ENCODE measurements around the gene CDPF1. TPM values are rescaled to one million over a fixed set of nuclear protein-coding genes. Genes with fewer than 3 reads are reported as not detected.

The CDPF1 gene
- 11.5 TPM for polyA plus RNA-seq (2012; ENCODE audit: low read depth, missing spikeins)

- peak; percentile 95 for DNase-seq (ENCODE audit: insufficient read length, low spot score)
- FAIRE-seq: peak; percentile 100
- TF ChIP-seq POU2F2 (IDR thresholded peaks at IDR 0.05; ENCODE audit: low read depth, low read length) (no peak), SPI1 (IDR thresholded peaks at IDR 0.05; ENCODE audit: low read depth, low read length) (no peak), TAF1 (IDR thresholded peaks at IDR 0.05; ENCODE audit: low read depth, low read length) (peak; percentile 79), POLR2A (IDR thresholded peaks at IDR 0.05; ENCODE audit: low read depth, low read length) (peak; percentile 81), PAX5 (IDR thresholded peaks at IDR 0.05; ENCODE audit: insufficient read depth, low read length, severe bottlenecking) (no peak), POLR2AphosphoS5 (IDR thresholded peaks at IDR 0.05; ENCODE audit: low read depth, low read length) (peak; percentile 85)
These were observed at the start of gene CDPF1 for GRCh38 chr22:46250035-46250782. Gene CDPF1, minus strand, starts transcription at chr22:46250293. Its CDS starts 2,009 bp downstream, at chr22:46248284.

DNA sequence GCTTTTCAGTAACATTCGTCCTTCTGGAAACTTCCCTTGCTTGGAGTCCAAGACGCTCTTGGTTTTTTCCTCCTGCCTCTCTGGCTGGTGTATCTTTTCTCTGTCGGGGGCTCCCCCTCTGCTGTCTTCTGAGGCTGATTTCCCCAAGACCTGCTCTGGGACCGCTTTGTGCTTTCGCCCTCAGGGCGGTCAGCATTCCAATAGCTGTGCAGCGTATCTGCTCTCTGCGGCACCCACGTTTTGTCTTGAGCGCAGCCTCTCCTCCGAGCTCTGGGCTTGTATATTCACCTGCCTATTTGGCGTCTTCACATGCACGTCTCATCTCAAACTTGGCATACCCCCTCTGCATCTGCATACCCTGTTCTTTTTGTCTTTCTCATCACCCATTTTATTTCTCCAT, 49.0 kb upstream of the CDPF1 start:
- DNase-seq (ENCODE audit: insufficient read length, low spot score) (no peak), FAIRE-seq (no peak)
- TF ChIP-seq PAX5 (IDR thresholded peaks at IDR 0.05; ENCODE audit: insufficient read depth, low read length, severe bottlenecking) (no peak), SPI1 (IDR thresholded peaks at IDR 0.05; ENCODE audit: low read depth, low read length) (no peak), TAF1 (IDR thresholded peaks at IDR 0.05; ENCODE audit: low read depth, low read length) (no peak), POU2F2 (IDR thresholded peaks at IDR 0.05; ENCODE audit: low read depth, low read length) (no peak), POLR2A (IDR thresholded peaks at IDR 0.05; ENCODE audit: low read depth, low read length) (no peak), POLR2AphosphoS5 (IDR thresholded peaks at IDR 0.05; ENCODE audit: low read depth, low read length) (no peak)

- FAIRE-seq (no peak), DNase-seq (ENCODE audit: insufficient read length, low spot score) (no peak)
- TF ChIP-seq SPI1 (IDR thresholded peaks at IDR 0.05; ENCODE audit: low read depth, low read length) (no peak), PAX5 (IDR thresholded peaks at IDR 0.05; ENCODE audit: insufficient read depth, low read length, severe bottlenecking) (no peak), POLR2A (IDR thresholded peaks at IDR 0.05; ENCODE audit: low read depth, low read length) (no peak), POU2F2 (IDR thresholded peaks at IDR 0.05; ENCODE audit: low read depth, low read length) (no peak), TAF1 (IDR thresholded peaks at IDR 0.05; ENCODE audit: low read depth, low read length) (no peak), POLR2AphosphoS5 (IDR thresholded peaks at IDR 0.05; ENCODE audit: low read depth, low read length) (no peak)
These were observed 47.2 kb upstream of the CDPF1 start for GRCh38 chr22:46297151-46297812.

DNA sequence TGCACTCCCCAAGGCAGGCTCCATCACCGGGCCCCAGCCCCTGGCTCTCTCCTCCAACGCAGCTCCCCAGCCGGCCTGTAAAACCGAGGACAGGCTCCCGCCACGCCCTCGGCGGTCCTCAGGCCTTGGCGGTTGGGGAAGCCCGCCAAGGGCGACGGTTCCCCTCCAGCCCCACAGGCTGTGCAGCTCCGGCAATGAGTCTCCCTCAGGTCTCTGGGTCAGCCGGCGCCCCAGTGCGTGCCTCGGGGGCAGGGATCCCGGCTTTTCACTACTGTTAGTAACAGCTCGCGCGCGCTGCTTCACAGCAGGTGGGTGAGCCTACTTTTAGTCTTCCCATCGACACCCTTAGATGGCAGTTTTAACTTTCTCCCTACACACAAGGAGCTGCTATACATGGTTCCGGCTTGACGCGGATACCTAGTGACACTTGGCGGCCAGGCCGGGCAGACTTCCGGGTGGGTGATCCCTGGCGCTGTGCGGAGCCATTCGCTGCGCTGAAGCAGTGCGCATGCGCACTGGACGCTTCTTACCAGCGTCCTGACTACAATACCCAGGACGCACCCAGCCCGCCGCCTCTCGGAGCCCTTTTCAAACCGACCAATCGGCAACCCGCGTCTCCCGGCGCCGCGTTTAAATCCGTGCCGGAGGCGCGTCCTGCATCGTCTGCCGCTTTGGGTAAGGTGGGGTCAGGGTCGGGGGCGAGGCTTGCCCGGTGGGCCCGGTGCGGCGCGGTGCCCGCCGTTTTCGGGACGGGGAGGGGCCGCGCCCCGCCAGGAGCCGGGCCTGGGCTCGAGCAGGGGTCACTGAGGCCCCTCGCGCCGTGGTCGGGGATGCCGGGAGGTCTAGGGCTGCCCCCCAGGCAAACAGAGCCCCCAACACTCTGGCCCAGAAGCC, 46.4 kb upstream of the CDPF1 start, which contains the start of gene GTSE1:
Gene GTSE1, plus strand, starts transcription at position 614 of the 894 bp plus-strand sequence. CDS start 531 bp downstream, outside the sequence.
- DNase-seq (ENCODE audit: insufficient read length, low spot score) (peak; percentile 98), FAIRE-seq (peak; percentile 99)

DNA sequence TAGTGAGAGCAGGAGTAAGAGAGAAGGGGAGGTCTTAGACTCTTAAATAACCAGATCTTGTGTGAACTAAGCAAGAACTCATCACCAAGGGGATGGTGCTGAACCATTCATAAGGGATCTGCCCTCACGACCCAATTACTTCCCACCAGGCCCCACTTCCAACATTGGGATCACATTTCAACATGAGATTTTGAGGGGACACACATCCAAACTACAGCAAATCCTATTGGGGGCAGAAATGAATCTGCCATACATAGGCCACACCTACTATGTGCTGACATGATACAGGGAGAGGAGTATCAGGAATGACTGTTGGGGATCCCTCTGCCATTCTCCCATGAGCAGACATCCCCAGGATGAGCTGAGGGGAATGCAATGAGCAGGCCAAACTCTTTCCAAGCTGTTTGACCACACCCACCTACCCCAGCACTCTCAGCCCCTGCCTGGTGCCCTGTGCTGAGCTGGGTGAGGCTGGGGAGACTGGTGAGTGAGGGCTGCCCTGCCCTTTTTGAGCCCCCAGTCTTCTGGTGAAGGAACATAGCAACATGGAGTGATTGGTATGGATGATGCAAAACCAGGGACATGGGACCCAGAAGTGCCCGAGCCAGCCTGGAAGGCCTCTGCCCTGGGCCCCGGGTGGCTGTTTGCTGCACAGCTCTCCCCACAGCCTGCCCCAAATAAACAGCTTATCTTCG, 45.3 kb upstream of the CDPF1 start:
- TF ChIP-seq POLR2AphosphoS5 (IDR thresholded peaks at IDR 0.05; ENCODE audit: low read depth, low read length) (0 out of 2 replicates have a peak, but pooled peaks have one; percentile 30), POLR2A (IDR thresholded peaks at IDR 0.05; ENCODE audit: low read depth, low read length) (no peak)
- FAIRE-seq (peak; percentile 67), DNase-seq (ENCODE audit: insufficient read length, low spot score) (no peak)

More for the DNA sequence above, 46.4 kb upstream of the CDPF1 start, which contains the start of gene GTSE1:
- no peak for TF ChIP-seq SPI1 (IDR thresholded peaks at IDR 0.05; ENCODE audit: low read depth, low read length)
- peak; percentile 92 for TF ChIP-seq POLR2AphosphoS5 (IDR thresholded peaks at IDR 0.05; ENCODE audit: low read depth, low read length)
- TF ChIP-seq POLR2A (IDR thresholded peaks at IDR 0.05; ENCODE audit: low read depth, low read length): peak; percentile 86
- TF ChIP-seq PAX5 (IDR thresholded peaks at IDR 0.05; ENCODE audit: insufficient read depth, low read length, severe bottlenecking): no peak
- TF ChIP-seq POU2F2 (IDR thresholded peaks at IDR 0.05; ENCODE audit: low read depth, low read length): peak; percentile 63; the same call in 1 of the 2 replicates
- TF ChIP-seq TAF1 (IDR thresholded peaks at IDR 0.05; ENCODE audit: low read depth, low read length): peak; percentile 69; the same call in 1 of the 2 replicates

GRCh38 chr22:46294784-46295183, 44.7 kb upstream of the CDPF1 start:
- DNase-seq (ENCODE audit: insufficient read length, low spot score): no peak
- no peak for FAIRE-seq
- TF ChIP-seq POLR2AphosphoS5 (IDR thresholded peaks at IDR 0.05; ENCODE audit: low read depth, low read length) (no peak), POLR2A (IDR thresholded peaks at IDR 0.05; ENCODE audit: low read depth, low read length) (no peak), PAX5 (IDR thresholded peaks at IDR 0.05; ENCODE audit: insufficient read depth, low read length, severe bottlenecking) (no peak), SPI1 (IDR thresholded peaks at IDR 0.05; ENCODE audit: low read depth, low read length) (no peak), POU2F2 (IDR thresholded peaks at IDR 0.05; ENCODE audit: low read depth, low read length) (no peak), TAF1 (IDR thresholded peaks at IDR 0.05; ENCODE audit: low read depth, low read length) (no peak)

GRCh38 chr22:46293577-46294260, 43.6 kb upstream of the CDPF1 start:
- FAIRE-seq: peak; percentile 73
- DNase-seq (ENCODE audit: insufficient read length, low spot score): no peak
- TF ChIP-seq POLR2A (IDR thresholded peaks at IDR 0.05; ENCODE audit: low read depth, low read length) (no peak), TAF1 (IDR thresholded peaks at IDR 0.05; ENCODE audit: low read depth, low read length) (no peak), PAX5 (IDR thresholded peaks at IDR 0.05; ENCODE audit: insufficient read depth, low read length, severe bottlenecking) (no peak), POLR2AphosphoS5 (IDR thresholded peaks at IDR 0.05; ENCODE audit: low read depth, low read length) (no peak), SPI1 (IDR thresholded peaks at IDR 0.05; ENCODE audit: low read depth, low read length) (no peak), POU2F2 (IDR thresholded peaks at IDR 0.05; ENCODE audit: low read depth, low read length) (no peak)

- DNase-seq (ENCODE audit: insufficient read length, low spot score) (no peak), FAIRE-seq (no peak)
- TF ChIP-seq POLR2AphosphoS5 (IDR thresholded peaks at IDR 0.05; ENCODE audit: low read depth, low read length) (no peak), TAF1 (IDR thresholded peaks at IDR 0.05; ENCODE audit: low read depth, low read length) (no peak), SPI1 (IDR thresholded peaks at IDR 0.05; ENCODE audit: low read depth, low read length) (no peak), PAX5 (IDR thresholded peaks at IDR 0.05; ENCODE audit: insufficient read depth, low read length, severe bottlenecking) (no peak), POU2F2 (IDR thresholded peaks at IDR 0.05; ENCODE audit: low read depth, low read length) (no peak), POLR2A (IDR thresholded peaks at IDR 0.05; ENCODE audit: low read depth, low read length) (no peak)
These were observed 42.6 kb upstream of the CDPF1 start for GRCh38 chr22:46292732-46293131.
